Measurements from ENCODE around the gene RFESD.
A peak's percentile ranks its signal among the peaks of the same experiment; 100 is the strongest.
"Not testable (repeated sequence)": the region's sequence is repeated elsewhere in the genome, so short reads cannot be mapped to it uniquely, and the experiment has no call there.

Gene RFESD

GRCh38 chr5:95630394-95630917 is 16.1 kb upstream of the RFESD start:
- 94% methylated on average over 5 of the region's 5 CpGs for WGBS
- Histone ChIP-seq H3K36me3 (ENCODE audit: insufficient read depth, low read length) (no peaks in the 10 kb centered on the region), H3K9ac (ENCODE audit: low read depth, low read length) (no peak overlapping the region), H3K4me1 (ENCODE audit: insufficient read depth, low read length) (no peaks in the 10 kb centered on the region), H3K27me3 (ENCODE audit: insufficient read depth, low read length) (no peaks in the 10 kb centered on the region), H3K4me3 (ENCODE audit: low read length) (no peak overlapping the region), H3K9me3 (ENCODE audit: insufficient read depth, low read depth, low read length) (peaks cover 14% of the 10 kb centered on the region), H3K27ac (ENCODE audit: low read depth, low read length) (no peak overlapping the region)

DNA sequence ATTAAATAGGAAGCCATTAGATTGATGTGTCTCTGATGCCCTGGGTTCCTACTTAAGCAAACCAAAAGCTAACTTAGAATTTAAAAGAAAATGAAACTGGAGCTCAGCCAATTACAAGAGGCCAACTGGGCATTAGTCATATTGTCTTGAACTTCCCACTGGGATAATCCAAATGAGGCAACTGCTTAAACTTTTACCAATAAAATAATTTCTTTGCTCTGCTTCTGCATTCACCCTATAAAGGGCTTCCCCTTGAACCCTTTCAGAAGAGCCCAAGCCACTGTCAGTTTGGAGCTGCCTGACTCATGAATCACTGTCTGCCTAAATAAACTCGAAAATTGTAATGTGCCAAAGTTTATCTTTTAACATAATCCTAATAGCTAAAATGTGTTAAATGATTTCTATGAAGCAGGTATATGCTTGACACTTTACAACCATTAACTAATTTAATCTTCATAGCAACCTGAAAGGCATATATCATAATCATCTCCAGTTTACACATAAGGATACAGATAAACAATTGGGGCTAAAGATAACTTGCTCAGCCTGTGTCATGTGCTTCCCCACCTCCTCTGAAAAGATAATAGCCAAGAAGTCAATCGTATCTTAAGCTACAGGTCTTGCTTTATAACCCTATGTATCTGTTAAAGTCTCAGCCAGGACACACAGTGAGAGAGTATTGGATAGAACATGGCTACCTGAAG is 15.2 kb upstream of the RFESD start:
- Histone ChIP-seq H3K4me1 (ENCODE audit: insufficient read depth, low read length) (no peaks in the 10 kb centered on the region), H3K27ac (ENCODE audit: low read depth, low read length) (no peak overlapping the region), H3K27me3 (ENCODE audit: insufficient read depth, low read length) (no peaks in the 10 kb centered on the region), H3K36me3 (ENCODE audit: insufficient read depth, low read length) (no peaks in the 10 kb centered on the region), H3K4me3 (ENCODE audit: low read length) (no peak overlapping the region), H3K9ac (ENCODE audit: low read depth, low read length) (no peak overlapping the region), H3K9me3 (ENCODE audit: insufficient read depth, low read depth, low read length) (peaks cover 14% of the 10 kb centered on the region)
- 86% methylated on average over 1 of the region's 2 CpGs for WGBS

GRCh38 chr5:95631991-95632675 is 14.4 kb upstream of the RFESD start:
- peaks cover 14% of the 10 kb centered on the region for H3K9me3 ChIP-seq (ENCODE audit: insufficient read depth, low read depth, low read length)
- no peak overlapping the region for H3K9ac ChIP-seq (ENCODE audit: low read depth, low read length)
- H3K4me1 ChIP-seq (ENCODE audit: insufficient read depth, low read length) = no peaks in the 10 kb centered on the region
- no peak overlapping the region for H3K4me3 ChIP-seq (ENCODE audit: low read length)
- H3K36me3 ChIP-seq (ENCODE audit: insufficient read depth, low read length) = no peaks in the 10 kb centered on the region
- no peak overlapping the region for H3K27ac ChIP-seq (ENCODE audit: low read depth, low read length)
- H3K27me3 ChIP-seq (ENCODE audit: insufficient read depth, low read length) = no peaks in the 10 kb centered on the region
- WGBS = 85% methylated on average over 4 of the region's 4 CpGs

GRCh38 chr5:95632942-95633341 is 13.6 kb upstream of the RFESD start:
- not testable (repeated sequence) for H3K4me1 ChIP-seq (ENCODE audit: insufficient read depth, low read length); H3K36me3 ChIP-seq (ENCODE audit: insufficient read depth, low read length); H3K9ac ChIP-seq (ENCODE audit: low read depth, low read length); H3K4me3 ChIP-seq (ENCODE audit: low read length); H3K27ac ChIP-seq (ENCODE audit: low read depth, low read length); H3K27me3 ChIP-seq (ENCODE audit: insufficient read depth, low read length)
- H3K9me3 ChIP-seq (ENCODE audit: insufficient read depth, low read depth, low read length) = peaks cover 12% of the 10 kb centered on the region
- 94% methylated on average over 2 of the region's 2 CpGs for WGBS

DNA sequence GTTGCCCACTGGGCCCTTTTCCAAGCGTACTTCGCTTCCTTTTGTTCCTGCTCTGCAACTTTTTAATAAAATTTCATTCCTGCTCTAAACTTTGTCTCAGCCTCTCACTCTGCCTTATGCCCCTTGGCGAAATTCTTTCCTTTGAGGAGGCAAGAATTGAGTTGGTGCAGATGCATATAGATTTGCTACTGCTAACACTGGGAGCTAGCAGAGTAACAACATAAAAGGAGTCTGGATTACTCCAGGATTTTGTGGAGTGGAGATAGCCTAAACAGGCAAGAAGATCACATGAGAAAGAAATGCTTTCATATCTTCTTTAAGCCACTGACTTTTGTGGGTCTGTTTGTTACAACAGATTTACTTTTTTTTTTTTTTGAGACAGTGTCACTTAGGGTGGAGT is 12.9 kb upstream of the RFESD start:
- peaks cover 5% of the 10 kb centered on the region for H3K9me3 ChIP-seq (ENCODE audit: insufficient read depth, low read depth, low read length)
- no peaks in the 10 kb centered on the region for H3K27me3 ChIP-seq (ENCODE audit: insufficient read depth, low read length)
- no peak overlapping the region for H3K27ac ChIP-seq (ENCODE audit: low read depth, low read length)
- H3K9ac ChIP-seq (ENCODE audit: low read depth, low read length) = no peak overlapping the region
- no peaks in the 10 kb centered on the region for H3K4me1 ChIP-seq (ENCODE audit: insufficient read depth, low read length)
- H3K4me3 ChIP-seq (ENCODE audit: low read length) = no peak overlapping the region
- no peaks in the 10 kb centered on the region for H3K36me3 ChIP-seq (ENCODE audit: insufficient read depth, low read length)
- over 99% methylated on average over 3 of the region's 3 CpGs for WGBS

- Histone ChIP-seq H3K4me1 (ENCODE audit: insufficient read depth, low read length) (no peaks in the 10 kb centered on the region), H3K9ac (ENCODE audit: low read depth, low read length) (no peak overlapping the region), H3K9me3 (ENCODE audit: insufficient read depth, low read depth, low read length) (peaks cover under 1% of the 10 kb centered on the region; the same call in 1 of the 2 replicates), H3K27me3 (ENCODE audit: insufficient read depth, low read length) (no peaks in the 10 kb centered on the region), H3K36me3 (ENCODE audit: insufficient read depth, low read length) (no peaks in the 10 kb centered on the region), H3K27ac (ENCODE audit: low read depth, low read length) (no peak overlapping the region), H3K4me3 (ENCODE audit: low read length) (no peak overlapping the region)
- WGBS = 89% methylated on average over 3 of the region's 3 CpGs
Measured at GRCh38 chr5:95634081-95634480, 12.5 kb upstream of the RFESD start.

- no peaks in the 10 kb centered on the region for H3K27me3 ChIP-seq (ENCODE audit: insufficient read depth, low read length)
Measured at GRCh38 chr5:95638632-95639031, 7.9 kb upstream of the RFESD start.

DNA sequence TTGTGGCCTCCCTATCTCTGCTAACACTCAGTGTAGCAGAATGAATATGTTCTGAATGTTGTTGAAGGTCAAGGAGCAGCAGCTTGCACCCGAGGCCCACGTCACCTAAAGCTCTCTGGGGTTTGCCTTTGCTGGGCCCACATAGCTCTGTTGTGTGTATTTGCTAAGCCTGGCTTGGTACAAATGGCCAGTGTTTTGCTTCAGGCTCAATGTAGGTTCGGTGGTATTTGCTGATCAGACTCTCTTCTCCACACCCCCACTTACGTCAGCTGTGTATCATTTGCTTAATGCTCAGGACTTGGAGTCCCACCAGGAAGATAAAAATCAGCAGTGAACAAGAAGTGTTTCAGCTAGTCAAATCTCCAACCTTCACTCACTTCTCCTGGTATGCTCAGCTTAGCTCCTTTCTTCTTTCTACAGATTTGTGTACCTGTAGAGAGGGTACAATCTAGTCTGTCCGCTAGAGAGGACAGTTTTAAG is 4.8 kb upstream of the RFESD start:
- H3K36me3 ChIP-seq (ENCODE audit: insufficient read depth, low read length) = no peaks in the 10 kb centered on the region
- WGBS = 94% methylated on average over 5 of the region's 5 CpGs
- H3K27ac ChIP-seq (ENCODE audit: low read depth, low read length) = no peak overlapping the region
- no peaks in the 10 kb centered on the region for H3K9me3 ChIP-seq (ENCODE audit: insufficient read depth, low read depth, low read length)
- no peak overlapping the region for H3K4me3 ChIP-seq (ENCODE audit: low read length)
- H3K9ac ChIP-seq (ENCODE audit: low read depth, low read length) = no peak overlapping the region
- H3K4me1 ChIP-seq (ENCODE audit: insufficient read depth, low read length) = no peaks in the 10 kb centered on the region
- no peaks in the 10 kb centered on the region for H3K27me3 ChIP-seq (ENCODE audit: insufficient read depth, low read length)

More at GRCh38 chr5:95638632-95639031, 7.9 kb upstream of the RFESD start:
- 92% methylated on average over 3 of the region's 3 CpGs for WGBS
- Histone ChIP-seq H3K9ac (ENCODE audit: low read depth, low read length) (no peak overlapping the region), H3K4me1 (ENCODE audit: insufficient read depth, low read length) (no peaks in the 10 kb centered on the region), H3K36me3 (ENCODE audit: insufficient read depth, low read length) (no peaks in the 10 kb centered on the region), H3K4me3 (ENCODE audit: low read length) (no peak overlapping the region), H3K27ac (ENCODE audit: low read depth, low read length) (no peak overlapping the region), H3K9me3 (ENCODE audit: insufficient read depth, low read depth, low read length) (no peaks in the 10 kb centered on the region)

- no peaks in the 10 kb centered on the region for H3K36me3 ChIP-seq (ENCODE audit: insufficient read depth, low read length)
- WGBS = 95% methylated on average over 7 of the region's 7 CpGs
- no peaks in the 10 kb centered on the region for H3K27me3 ChIP-seq (ENCODE audit: insufficient read depth, low read length)
- H3K9ac ChIP-seq (ENCODE audit: low read depth, low read length) = no peak overlapping the region
- H3K4me3 ChIP-seq (ENCODE audit: low read length) = no peak overlapping the region
- H3K9me3 ChIP-seq (ENCODE audit: insufficient read depth, low read depth, low read length) = no peaks in the 10 kb centered on the region
- H3K27ac ChIP-seq (ENCODE audit: low read depth, low read length) = no peak overlapping the region
- peaks cover 6% of the 10 kb centered on the region; the same call in 1 of the 2 replicates for H3K4me1 ChIP-seq (ENCODE audit: insufficient read depth, low read length)
Measured at GRCh38 chr5:95643152-95643551, 3.4 kb upstream of the RFESD start.

GRCh38 chr5:95644351-95645042 is 2.1 kb upstream of the RFESD start:
- peaks cover 6% of the 10 kb centered on the region; the same call in 1 of the 2 replicates for H3K4me1 ChIP-seq (ENCODE audit: insufficient read depth, low read length)
- H3K27ac ChIP-seq (ENCODE audit: low read depth, low read length) = no peak overlapping the region
- H3K27me3 ChIP-seq (ENCODE audit: insufficient read depth, low read length) = no peaks in the 10 kb centered on the region
- no peak overlapping the region for H3K9ac ChIP-seq (ENCODE audit: low read depth, low read length)
- no peaks in the 10 kb centered on the region for H3K36me3 ChIP-seq (ENCODE audit: insufficient read depth, low read length)
- H3K9me3 ChIP-seq (ENCODE audit: insufficient read depth, low read depth, low read length) = no peaks in the 10 kb centered on the region
- no peak overlapping the region for H3K4me3 ChIP-seq (ENCODE audit: low read length)
- WGBS = 39% methylated on average over 4 of the region's 4 CpGs

- peak overlapping the region; percentile 65 for H3K4me3 ChIP-seq (ENCODE audit: low read length)
- H3K27ac ChIP-seq (ENCODE audit: low read depth, low read length); H3K36me3 ChIP-seq (ENCODE audit: insufficient read depth, low read length); H3K4me1 ChIP-seq (ENCODE audit: insufficient read depth, low read length); H3K27me3 ChIP-seq (ENCODE audit: insufficient read depth, low read length); H3K9ac ChIP-seq (ENCODE audit: low read depth, low read length); H3K9me3 ChIP-seq (ENCODE audit: insufficient read depth, low read depth, low read length): not testable (repeated sequence)
- WGBS = 94% methylated on average over 17 of the region's 17 CpGs
Measured at GRCh38 chr5:95646226-95646568, 380 bp upstream of the RFESD start.
